ENCODE results near the gene COG3. TPM values are rescaled to one million over a fixed set of nuclear protein-coding genes. Genes with fewer than 3 reads are reported as not detected.
A peak's percentile ranks its signal among the peaks of the same experiment; 100 is the strongest.

Gene COG3
- total RNA-seq, 1 donor from 2014 or later = 23.8 TPM

- TF ChIP-seq CTCF (IDR thresholded peaks at IDR 0.05) = no peak
- H3K36me3 Mint-ChIP-seq (ENCODE audit: low read depth) = peaks cover 6% of the 10 kb centered on the region
- no peaks in the 10 kb centered on the region for H3K9me3 Mint-ChIP-seq (ENCODE audit: low read depth)
- H3K4me1 Mint-ChIP-seq (ENCODE audit: low read depth) = peaks cover 18% of the 10 kb centered on the region
- no peak overlapping the region for H3K4me3 Mint-ChIP-seq (ENCODE audit: unreplicated experiment)
- no peaks in the 10 kb centered on the region for H3K27me3 Mint-ChIP-seq (ENCODE audit: low read depth)
- H3K27ac Mint-ChIP-seq (ENCODE audit: unreplicated experiment) = no peak overlapping the region
- DNase-seq (ENCODE audit: low spot score) = no peak
Measured at GRCh38 chr13:45479661-45480060, 14.9 kb downstream of the COG3 start.

- Mint-ChIP-seq H3K4me1 (ENCODE audit: low read depth) (peaks cover 14% of the 10 kb centered on the region), H3K9me3 (ENCODE audit: low read depth) (no peaks in the 10 kb centered on the region), H3K36me3 (ENCODE audit: low read depth) (peaks cover 11% of the 10 kb centered on the region), H3K27me3 (ENCODE audit: low read depth) (no peaks in the 10 kb centered on the region), H3K4me3 (ENCODE audit: unreplicated experiment) (no peak overlapping the region), H3K27ac (ENCODE audit: unreplicated experiment) (no peak overlapping the region)
- no peak for TF ChIP-seq CTCF (IDR thresholded peaks at IDR 0.05)
- DNase-seq (ENCODE audit: low spot score) = no peak
Measured at GRCh38 chr13:45481688-45482087, 16.9 kb downstream of the COG3 start.

- Mint-ChIP-seq H3K9me3 (ENCODE audit: low read depth) (no peaks in the 10 kb centered on the region), H3K4me1 (ENCODE audit: low read depth) (peaks cover 14% of the 10 kb centered on the region), H3K4me3 (ENCODE audit: unreplicated experiment) (no peak overlapping the region), H3K27me3 (ENCODE audit: low read depth) (no peaks in the 10 kb centered on the region), H3K36me3 (ENCODE audit: low read depth) (peaks cover 19% of the 10 kb centered on the region), H3K27ac (ENCODE audit: unreplicated experiment) (peak overlapping the region; percentile 78)
- DNase-seq (ENCODE audit: low spot score) = no peak
- no peak for TF ChIP-seq CTCF (IDR thresholded peaks at IDR 0.05)
Measured at GRCh38 chr13:45482571-45483173, 17.9 kb downstream of the COG3 start.

- Mint-ChIP-seq H3K27ac (ENCODE audit: unreplicated experiment) (no peak overlapping the region), H3K9me3 (ENCODE audit: low read depth) (no peaks in the 10 kb centered on the region), H3K4me1 (ENCODE audit: low read depth) (peaks cover 16% of the 10 kb centered on the region), H3K36me3 (ENCODE audit: low read depth) (peaks cover 24% of the 10 kb centered on the region), H3K27me3 (ENCODE audit: low read depth) (no peaks in the 10 kb centered on the region), H3K4me3 (ENCODE audit: unreplicated experiment) (no peak overlapping the region)
- TF ChIP-seq CTCF (IDR thresholded peaks at IDR 0.05) = no peak
- no peak for DNase-seq (ENCODE audit: low spot score)
Measured at GRCh38 chr13:45487604-45488003, 22.9 kb downstream of the COG3 start.

GRCh38 chr13:45490068-45490467, 25.3 kb downstream of the COG3 start:
- TF ChIP-seq CTCF (IDR thresholded peaks at IDR 0.05) = peak; percentile 48
- Mint-ChIP-seq H3K9me3 (ENCODE audit: low read depth) (no peaks in the 10 kb centered on the region), H3K4me3 (ENCODE audit: unreplicated experiment) (no peak overlapping the region), H3K4me1 (ENCODE audit: low read depth) (peaks cover 12% of the 10 kb centered on the region), H3K27ac (ENCODE audit: unreplicated experiment) (peak overlapping the region; percentile 41), H3K27me3 (ENCODE audit: low read depth) (no peaks in the 10 kb centered on the region), H3K36me3 (ENCODE audit: low read depth) (peaks cover 22% of the 10 kb centered on the region)
- DNase-seq (ENCODE audit: low spot score) = no peak
